Melanocyte of skin (primary cell): ENCODE measurements around the gene UIMC1. TPM values are rescaled to one million over a fixed set of nuclear protein-coding genes. Genes with fewer than 3 reads are reported as not detected.

Experiments used
- total RNA-seq, 2 donors: library from RNA; depleted of rRNA; stranded (reverse); fragments of >200 nt; gene quantifications; 2 replicates each; pipeline ENCODE4 v1.2.3, GENCODE V29; 2012

UIMC1 gene
- total RNA-seq, result 10 to 100 TPM; 18.9 to 24.6 TPM

DNA sequence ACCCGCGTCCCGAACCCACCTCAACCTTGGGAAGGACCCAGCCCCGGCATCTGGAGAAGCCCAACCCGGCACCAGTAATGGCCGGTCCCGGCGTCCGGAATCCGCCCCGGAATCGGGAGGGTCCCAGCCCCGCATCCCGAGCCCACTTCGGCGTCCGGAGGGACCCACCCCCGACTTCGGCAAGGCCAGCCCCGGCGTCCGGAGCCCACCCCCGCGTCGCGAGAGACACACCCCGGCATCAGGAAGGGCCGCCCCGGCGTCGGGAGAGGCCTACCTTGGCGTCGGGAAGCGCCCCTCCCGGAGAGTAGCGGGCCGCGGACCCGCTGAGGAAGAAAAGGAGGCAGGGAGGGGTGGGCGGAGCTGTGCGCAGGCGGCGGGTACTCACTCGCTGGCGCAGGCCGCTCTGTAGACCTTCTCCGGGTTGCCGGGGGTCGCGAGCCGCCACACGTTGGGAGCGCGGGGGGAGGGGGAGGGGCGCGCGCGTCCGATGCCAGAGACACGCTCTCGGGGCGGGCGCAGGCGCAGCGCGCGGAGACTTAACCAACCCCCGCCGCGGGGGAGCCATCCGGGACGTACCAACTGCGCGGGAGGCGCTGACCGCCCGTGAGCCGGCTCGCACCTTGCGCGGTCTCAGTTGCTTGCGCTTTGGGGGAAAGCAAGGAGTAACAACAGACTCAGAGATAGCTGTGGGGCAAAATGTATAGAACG lies at the start of gene UIMC1:
UIMC1 (minus strand) TSS at position 515 of the 708 bp plus-strand sequence. CDS start 24,164 bp downstream, outside the sequence.

DNA sequence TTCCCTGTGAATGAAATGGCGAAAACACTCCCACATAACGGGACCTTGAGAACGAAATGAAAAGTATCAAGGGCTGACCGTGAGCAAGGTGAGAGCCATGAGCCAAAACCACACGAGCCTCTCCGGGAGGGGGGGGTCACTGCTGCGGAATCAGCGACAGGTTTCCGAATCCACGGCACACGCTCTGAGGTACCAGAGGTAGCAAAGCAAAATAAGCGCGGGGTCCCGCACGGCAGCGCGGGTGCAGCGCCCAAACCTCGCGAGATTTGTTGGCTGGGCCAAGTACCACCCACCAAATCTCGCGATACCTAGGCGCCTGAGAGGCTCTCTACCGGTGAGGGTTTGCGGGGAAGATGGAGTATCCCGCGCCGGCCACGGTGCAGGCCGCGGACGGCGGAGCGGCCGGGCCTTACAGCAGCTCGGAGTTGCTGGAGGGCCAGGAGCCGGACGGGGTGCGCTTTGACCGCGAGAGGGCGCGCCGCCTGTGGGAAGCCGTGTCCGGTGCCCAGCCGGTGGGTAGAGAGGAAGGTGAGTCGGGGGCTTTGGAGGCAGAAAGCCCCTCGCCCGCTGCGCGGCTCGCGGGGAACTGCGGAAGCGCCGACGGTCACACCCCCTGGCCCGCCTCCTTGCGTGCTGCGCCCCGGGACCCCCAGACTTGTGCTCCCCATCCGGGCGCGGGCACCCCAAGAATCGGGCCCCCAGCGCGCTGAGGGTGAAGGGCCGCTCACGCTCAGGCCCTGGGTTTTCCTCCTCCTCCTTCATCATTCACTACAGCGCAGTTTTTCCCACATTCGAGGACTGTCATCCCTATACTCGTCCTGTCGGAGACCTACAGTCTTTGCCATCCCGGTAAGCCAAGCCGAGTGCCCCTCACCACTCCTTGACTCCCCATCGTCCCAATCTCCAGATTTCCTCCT lies 16.1 kb upstream of the UIMC1 start, which contains the start of gene ZNF346:
ZNF346 (plus strand) TSS at position 311 of the 917 bp plus-strand sequence; CDS start at position 354, 43 bp downstream.

DNA sequence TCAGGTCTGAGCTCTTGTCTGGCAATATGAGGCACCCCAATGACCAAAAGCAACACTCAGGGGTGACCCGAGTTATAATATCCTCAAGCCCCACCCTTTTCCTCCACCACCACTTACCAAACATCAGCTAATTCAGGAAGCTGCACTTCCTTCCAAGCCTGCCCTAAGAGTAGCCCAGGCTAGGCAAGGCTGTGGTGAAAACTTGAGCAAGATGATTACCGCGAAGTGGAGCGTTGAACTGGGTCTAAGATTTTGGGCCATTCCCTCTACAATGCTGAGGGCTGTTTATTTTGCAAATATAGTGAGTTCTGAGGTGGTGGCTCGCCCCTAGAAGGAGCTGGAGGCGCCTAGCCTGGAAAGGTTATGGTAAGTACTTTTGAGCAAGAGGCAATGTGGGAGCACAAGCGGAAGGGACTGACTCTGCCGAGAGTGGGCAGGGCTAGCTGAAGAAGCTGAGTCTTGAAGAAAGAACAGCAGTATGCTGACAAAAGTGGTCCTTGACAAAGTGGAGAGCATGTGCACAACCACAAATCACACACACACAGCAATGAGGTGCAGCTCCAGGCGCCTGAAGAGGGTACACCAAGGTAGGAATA lies 107.2 kb downstream of the UIMC1 start, which contains the start of gene HK3:
HK3 (minus strand) TSS at position 51 of the 596 bp plus-strand sequence. CDS start 3,187 bp downstream, outside the sequence.

Other genes with a start within 250 kb of the UIMC1 start
- not detected for gene UNC5A, start 196.2 kb downstream of the UIMC1 start, total RNA-seq
- gene HK3, start 107.4 kb downstream of the UIMC1 start, total RNA-seq, result under 1 TPM; under 0.01 to 0.34 TPM
- gene ZNF346, start 15.9 kb upstream of the UIMC1 start, total RNA-seq, result 10 to 100 TPM; 10.7 to 20.3 TPM
- 1 to 10 TPM; 1.0 to 5.7 TPM for gene FGFR4, start 80.1 kb upstream of the UIMC1 start, total RNA-seq
- 10 to 100 TPM; 39.2 to 47.3 TPM for gene NSD1, start 127.0 kb upstream of the UIMC1 start, total RNA-seq